H1 (cell line): Measurements from ENCODE around the gene ZNF385B. TPM values are rescaled to one million over a fixed set of nuclear protein-coding genes. Genes with fewer than 3 reads are reported as not detected.

Source experiments
- CTCF ChIA-PET: fragments of 300-600 bp; sonication (Branson Sonifier 250); formaldehyde crosslinking; loops from one replicate; lab custom pipeline; 2021; ENCODE audit not compliant: partially characterized antibody; lab: Charles Lee
- POLR2A ChIA-PET: fragments of 300-600 bp; sonication (Branson Sonifier 250); formaldehyde crosslinking; loops from one replicate; lab custom pipeline; 2021; ENCODE audit warnings: inconsistent platforms; ENCODE audit not compliant: partially characterized antibody; lab: Charles Lee
- DNase-seq, 2 experiments: peaks; one replicate each; pipeline versions ENCODE4 v3.0.0 to v3.0.0-alpha.2; 2010 to 2022; ENCODE audit warnings: low spot score in 2 of 2, low read depth in 1 of 2, mixed read lengths in 1 of 2
- FAIRE-seq: peaks from 2 replicates; lab custom pipeline; 2011; peaks lifted over from hg19 to GRCh38; lab: Jason Lieb, UNC
- H2AFZ ChIP-seq: 2 replicates; pipeline ENCODE4 v1.8.1; 2012; ENCODE audit warnings: low read length, inconsistent platforms
- H2AK5ac ChIP-seq: 2 replicates; pipeline ENCODE4 v1.6.1; 2013; ENCODE audit warnings: low read depth, low read length
- H2BK120ac ChIP-seq: replicated peaks from 2 replicates; pipeline ENCODE3; 2013; ENCODE audit warnings: low read depth, low read length, inconsistent platforms
- H2BK12ac ChIP-seq: 2 replicates; pipeline ENCODE4 v1.6.1; 2013; ENCODE audit warnings: low read depth, low read length
- H2BK15ac ChIP-seq: 2 replicates; pipeline ENCODE4 v1.6.1; 2013; ENCODE audit warnings: low read length
- H2BK20ac ChIP-seq: 2 replicates; pipeline ENCODE4 v1.6.1; 2013; ENCODE audit warnings: low read length
- H2BK5ac ChIP-seq: 2 replicates; pipeline ENCODE4 v1.6.1; 2013; ENCODE audit warnings: low read depth, low read length
- H3K14ac ChIP-seq: 2 replicates; pipeline ENCODE4 v1.6.1; 2013; ENCODE audit warnings: inconsistent platforms; ENCODE audit not compliant: insufficient read length
- H3K18ac ChIP-seq: 2 replicates; pipeline ENCODE4 v1.6.1; 2013; ENCODE audit warnings: low read length; ENCODE audit errors: extremely low read depth
- H3K23ac ChIP-seq: 2 replicates; pipeline ENCODE4 v1.6.1; 2013; ENCODE audit warnings: inconsistent platforms; ENCODE audit not compliant: insufficient read length
- H3K23me2 ChIP-seq: 2 replicates; pipeline ENCODE4 v1.6.1; 2013; ENCODE audit warnings: low read depth, low read length
- H3K27ac ChIP-seq: 2 replicates; pipeline ENCODE4 v1.6.1; 2011; ENCODE audit warnings: low read depth, low read length, inconsistent platforms
- H3K27me3 ChIP-seq, 4 experiments: replicated peaks in 1 of 4; 1 replicate in 1 of 4; 2 replicates in 3 of 4; pipeline versions ENCODE4 v1.6.1 to v1.8.1; 2011 to 2013; ENCODE audit warnings: low read length in 3 of 4, mild to moderate bottlenecking in 3 of 4, inconsistent platforms in 2 of 4, mixed read lengths in 2 of 4, moderate library complexity in 1 of 4; ENCODE audit not compliant: control insufficient read depth in 3 of 4, insufficient read depth in 3 of 4; ENCODE audit errors: extremely low read depth in 1 of 4
- H3K36me3 ChIP-seq, 4 experiments: 2 replicates each; pipeline versions ENCODE4 v1.6.1 to v1.8.1; 2011 to 2013; ENCODE audit warnings: mild to moderate bottlenecking in 4 of 4, low read length in 3 of 4, moderate library complexity in 2 of 4, control low read depth in 1 of 4, inconsistent platforms in 1 of 4; ENCODE audit not compliant: insufficient read depth in 4 of 4, control insufficient read depth in 2 of 4
- H3K4ac ChIP-seq: replicated peaks from 2 replicates; pipeline ENCODE3; 2013; ENCODE audit warnings: low read length, low read depth, mixed read lengths, inconsistent platforms; ENCODE audit not compliant: insufficient read length
- H3K4me1 ChIP-seq, 4 experiments: replicated peaks in 1 of 4; 1 replicate in 1 of 4; 2 replicates in 3 of 4; pipeline versions ENCODE4 v1.6.1 to v1.8.1; 2011 to 2013; ENCODE audit warnings: low read length in 3 of 4, inconsistent platforms in 2 of 4, mixed read lengths in 1 of 4; ENCODE audit not compliant: insufficient read depth in 4 of 4, control insufficient read depth in 3 of 4
- H3K4me2 ChIP-seq, 2 experiments: 2 replicates each; pipeline versions ENCODE4 v1.6.1 to v1.8.1; 2011 to 2013; ENCODE audit warnings: low read depth in 2 of 2, low read length in 2 of 2, control low read depth in 1 of 2, inconsistent platforms in 1 of 2, mild to moderate bottlenecking in 1 of 2; ENCODE audit not compliant: insufficient read depth in 1 of 2
- H3K4me3 ChIP-seq, 4 experiments: fragments of 200-600, 300-600 bp in 1 of 4; sonication (generic), shearing (Covaris generic), sonication (Bioruptor Twin) in 1 of 4; 2 replicates each; pipeline versions ENCODE4 v1.5.1 to v1.8.1; 2011 to 2016; ENCODE audit warnings: low read length in 4 of 4, low read depth in 3 of 4, control low read depth in 2 of 4, inconsistent platforms in 2 of 4, mild to moderate bottlenecking in 2 of 4, mixed read lengths in 1 of 4, moderate library complexity in 1 of 4; ENCODE audit not compliant: insufficient read depth in 2 of 4; ENCODE audit errors: extremely low read depth in 1 of 4
- H3K56ac ChIP-seq: replicated peaks from 2 replicates; pipeline ENCODE3; 2013; ENCODE audit warnings: low read depth, mild to moderate bottlenecking, mixed read lengths, low read length, inconsistent platforms; ENCODE audit not compliant: insufficient read length
- H3K79me1 ChIP-seq: 2 replicates; pipeline ENCODE4 v1.6.1; 2013; ENCODE audit warnings: low read depth, low read length, control low read depth
- H3K79me2 ChIP-seq, 2 experiments: 2 replicates each; pipeline versions ENCODE4 v1.6.1 to v1.8.1; 2012 to 2013; ENCODE audit warnings: low read length in 2 of 2, mild to moderate bottlenecking in 2 of 2, inconsistent platforms in 1 of 2; ENCODE audit not compliant: insufficient read depth in 2 of 2, control insufficient read depth in 1 of 2
- H3K9ac ChIP-seq, 4 experiments: replicated peaks in 1 of 4; 1 replicate in 1 of 4; 2 replicates in 3 of 4; pipeline versions ENCODE4 v1.6.1 to v1.8.1; 2011 to 2013; ENCODE audit warnings: low read depth in 3 of 4, low read length in 3 of 4, control low read depth in 2 of 4, mild to moderate bottlenecking in 2 of 4, moderate library complexity in 2 of 4, inconsistent platforms in 1 of 4; ENCODE audit errors: extremely low read depth in 1 of 4
- H3K9me3 ChIP-seq, 2 experiments: 2 replicates each; pipeline versions ENCODE4 v1.6.1 to v1.8.1; 2012 to 2013; ENCODE audit warnings: mild to moderate bottlenecking in 2 of 2, moderate library complexity in 2 of 2, control low read depth in 1 of 2, inconsistent platforms in 1 of 2, low read depth in 1 of 2, low read length in 1 of 2, mixed read lengths in 1 of 2; ENCODE audit not compliant: insufficient read depth in 2 of 2
- H4K20me1 ChIP-seq, 2 experiments: replicated peaks in 1 of 2; 2 replicates each; pipeline versions ENCODE3 to v1.8.1; 2011 to 2013; ENCODE audit warnings: inconsistent platforms in 2 of 2, low read length in 2 of 2, mild to moderate bottlenecking in 1 of 2; ENCODE audit not compliant: insufficient read depth in 2 of 2, control insufficient read depth in 1 of 2
- H4K5ac ChIP-seq: 2 replicates; pipeline ENCODE4 v1.6.1; 2013; ENCODE audit warnings: low read length, low read depth, mixed read lengths, inconsistent platforms; ENCODE audit not compliant: insufficient read length
- H4K8ac ChIP-seq: 2 replicates; pipeline ENCODE4 v1.8.0; 2013; ENCODE audit warnings: mild to moderate bottlenecking, moderate library complexity, low read length, inconsistent platforms; ENCODE audit not compliant: insufficient read depth; ENCODE audit errors: extremely low read depth
- H4K91ac ChIP-seq: replicated peaks from 2 replicates; pipeline ENCODE3; 2013; ENCODE audit warnings: low read length, mixed read lengths, inconsistent platforms; ENCODE audit not compliant: insufficient read length
- CBX5 ChIP-seq: fragments of 300-800, 300-1000 bp; sonication (generic); IDR thresholded peaks from 2 replicates; pipeline ENCODE4 v1.7.1; 2016; ENCODE audit warnings: antibody characterized with exemption, low read length, low read depth
- CBX8 ChIP-seq: fragments of 300-800, 300-1000 bp; sonication (generic); IDR thresholded peaks from 2 replicates; pipeline ENCODE4 v1.7.1; 2016; ENCODE audit warnings: low read depth, low read length, borderline replicate concordance
- CEBPB ChIP-seq: IDR thresholded peaks from 2 replicates; pipeline ENCODE4 v1.6.1; 2012; ENCODE audit warnings: low read depth, low read length
- CTBP2 ChIP-seq: IDR thresholded peaks from 2 replicates; pipeline ENCODE4 v1.7.0; 2011; ENCODE audit warnings: borderline replicate concordance, mild to moderate bottlenecking, moderate library complexity, mixed read lengths, low read length; ENCODE audit not compliant: insufficient read depth, insufficient read length
- CTCF ChIP-seq, 3 experiments: IDR thresholded peaks; 1 replicate in 2 of 3; 2 replicates in 1 of 3; pipeline versions ENCODE4 v1.5.1 to v1.6.1; 2011; ENCODE audit warnings: low read length in 3 of 3, mild to moderate bottlenecking in 3 of 3, inconsistent platforms in 2 of 3, low read depth in 1 of 3, moderate library complexity in 1 of 3; ENCODE audit not compliant: insufficient read depth in 1 of 3; ENCODE audit errors: control extremely low read depth in 1 of 3
- EGR1 ChIP-seq: IDR thresholded peaks from 2 replicates; pipeline ENCODE4 v1.6.1; 2011; ENCODE audit warnings: low read depth, low read length, borderline replicate concordance
- KDM5A ChIP-seq: fragments of 200-600 bp; IDR thresholded peaks from 2 replicates; pipeline ENCODE4 v1.7.1; 2012; ENCODE audit warnings: mild to moderate bottlenecking, low read length, inconsistent platforms, mixed read lengths
- POU5F1 ChIP-seq: IDR thresholded peaks from 2 replicates; pipeline ENCODE4 v1.6.1; 2011; ENCODE audit warnings: low read depth, mild to moderate bottlenecking, low read length, moderate library complexity
- RBBP5 ChIP-seq: IDR thresholded peaks from 2 replicates; pipeline ENCODE4 v1.7.1; 2012; ENCODE audit warnings: low read depth, mild to moderate bottlenecking, inconsistent platforms, low read length, moderate library complexity, borderline replicate concordance
- SP4 ChIP-seq: IDR thresholded peaks from 2 replicates; pipeline ENCODE4 v1.6.1; 2012; ENCODE audit warnings: low read length, inconsistent platforms
- ZNF274 ChIP-seq: IDR thresholded peaks from 2 replicates; pipeline ENCODE4 v1.7.0; 2012; ENCODE audit warnings: low read length, borderline replicate concordance; ENCODE audit errors: extremely low read depth
- polyA plus RNA-seq, 7 experiments: library from polyadenylated mRNA; depleted of rRNA in 3 of 7; stranded (reverse) in 5 of 7; unstranded in 2 of 7; fragments of >200 nt in 5 of 7; fragments of 200-250 nt in 2 of 7; gene quantifications; 1 replicate in 5 of 7; 2 replicates in 1 of 7; 4 replicates in 1 of 7; pipeline versions ENCODE4 v1.2.1 to v1.2.3, GENCODE V29; 2011 to 2013; ENCODE audit warnings: missing spikeins in 2 of 7, mixed read lengths in 2 of 7
- total RNA-seq: library from RNA; stranded (reverse); fragmentation: NEBNext Ultra II Directional; extraction: Animal tissue kit (Norgen Biotek cat#: 25700); gene quantifications from 2 replicates; pipeline ENCODE4 v1.2.1, GENCODE V29; 2021
- TF ChIP-seq, protein P1 (sequence below): IDR thresholded peaks from 2 replicates; pipeline ENCODE4 v1.6.1; 2011; ENCODE audit warnings: low read length, improper control_type of control experiment

Gene ZNF385B
- total and polyA plus RNA-seq, 2 of the 8 experiments (the other 6 are each of a cell fraction or from before 2014, with no cell fraction given): 1.1 to 3.7 TPM

GRCh38 chr2:179650420-179650819, 211.0 kb downstream of the ZNF385B start:
- FAIRE-seq (no peak), DNase-seq (no peak)
- Histone ChIP-seq H3K14ac (no peak overlapping the region), H3K23me2 (no peaks in the 10 kb centered on the region), H2AK5ac (no peak overlapping the region), H3K56ac (no peak overlapping the region), H3K27me3 (peaks cover 0 to 1% (median 0%) of the 10 kb centered on the region in 4 experiments; a peak in 1 of 7 replicates), H3K79me2 (no peaks in the 10 kb centered on the region), H2BK5ac (no peak overlapping the region), H3K9me3 (no peaks in the 10 kb centered on the region), H3K4me1 (no peaks in the 10 kb centered on the region), H4K5ac (no peak overlapping the region), H2BK15ac (no peak overlapping the region), H3K4me2 (no peak overlapping the region), H2BK120ac (no peak overlapping the region), H2BK20ac (no peak overlapping the region), H2AFZ (no peak overlapping the region), H3K36me3 (no peaks in the 10 kb centered on the region), H3K27ac (no peak overlapping the region), H3K18ac (no peak overlapping the region), H3K23ac (no peak overlapping the region), H3K4me3 (no peak overlapping the region), H3K79me1 (no peaks in the 10 kb centered on the region), H4K20me1 (no peaks in the 10 kb centered on the region), H4K8ac (no peak overlapping the region), H3K4ac (no peak overlapping the region), H3K9ac (no peak overlapping the region), H4K91ac (no peak overlapping the region), H2BK12ac (no peak overlapping the region)
- ChIA-PET CTCF (no interaction called here), POLR2A (no interaction called here)
- no peak for TF ChIP-seq KDM5A
- TF ChIP-seq CBX8: no peak
- TF ChIP-seq EGR1: no peak
- TF ChIP-seq SP4: no peak
- TF ChIP-seq RBBP5: no peak
- no peak for TF ChIP-seq CTBP2
- TF ChIP-seq CTCF (IDR thresholded peaks at IDR 0.05; ENCODE audit: control extremely low read depth in 1 of 3, insufficient read depth in 1 of 3, low read depth in 1 of 3, low read length in 3 of 3): no peak
- no peak for TF ChIP-seq ZNF274
- TF ChIP-seq CEBPB: no peak
- TF ChIP-seq POU5F1: no peak
- TF ChIP-seq, protein P1, sequence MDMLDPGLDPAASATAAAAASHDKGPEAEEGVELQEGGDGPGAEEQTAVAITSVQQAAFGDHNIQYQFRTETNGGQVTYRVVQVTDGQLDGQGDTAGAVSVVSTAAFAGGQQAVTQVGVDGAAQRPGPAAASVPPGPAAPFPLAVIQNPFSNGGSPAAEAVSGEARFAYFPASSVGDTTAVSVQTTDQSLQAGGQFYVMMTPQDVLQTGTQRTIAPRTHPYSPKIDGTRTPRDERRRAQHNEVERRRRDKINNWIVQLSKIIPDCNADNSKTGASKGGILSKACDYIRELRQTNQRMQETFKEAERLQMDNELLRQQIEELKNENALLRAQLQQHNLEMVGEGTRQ: no peak
- TF ChIP-seq CBX5: no peak
